Measurements from ENCODE around the gene MTTP. TPM values are rescaled to one million over a fixed set of nuclear protein-coding genes. Genes with fewer than 3 reads are reported as not detected.
"Not testable (repeated sequence)": the region's sequence is repeated elsewhere in the genome, so short reads cannot be mapped to it uniquely, and the experiment has no call there.

MTTP gene
- total and polyA plus RNA-seq, 2 experiments from 2014 or later: 0.08 to 0.14 TPM

GRCh38 chr4:99529956-99530355 is 44.7 kb upstream of the MTTP start:
- H3K9me3 Mint-ChIP-seq: peaks cover 3% of the 10 kb centered on the region; the same call in 1 of the 3 replicates
- no peaks in the 10 kb centered on the region for H3K36me3 Mint-ChIP-seq (ENCODE audit: low read depth)
- DNase-seq (ENCODE audit: low spot score) (no peak), ATAC-seq (no peak)
- Histone ChIP-seq H3K36me3 (ENCODE audit: insufficient read depth) (no peaks in the 10 kb centered on the region), H3K9me2 (ENCODE audit: insufficient read depth) (no peaks in the 10 kb centered on the region), H3F3A (replicated peaks; ENCODE audit: low read depth) (no peaks in the 10 kb centered on the region), H2AFZ (no peak overlapping the region), H3K27ac (ENCODE audit: low read depth) (no peak overlapping the region), H3K4me2 (no peak overlapping the region), H3K79me2 (replicated peaks; ENCODE audit: insufficient read depth) (no peaks in the 10 kb centered on the region), H3K4me3 (no peak overlapping the region), H4K20me1 (replicated peaks; ENCODE audit: insufficient read depth) (no peaks in the 10 kb centered on the region), H3K27me3 (ENCODE audit: insufficient read depth) (no peaks in the 10 kb centered on the region), H3K4me1 (ENCODE audit: insufficient read depth) (no peaks in the 10 kb centered on the region)
- H3K27me3 Mint-ChIP-seq (ENCODE audit: insufficient read depth, low read depth, poor library complexity): peaks cover 3% of the 10 kb centered on the region
- no peak overlapping the region for H3K27ac Mint-ChIP-seq
- H3K4me3 Mint-ChIP-seq: no peak overlapping the region
- H3K4me1 Mint-ChIP-seq: no peaks in the 10 kb centered on the region
- TF ChIP-seq CTCF (conservative IDR thresholded peaks at IDR 0.05; ENCODE audit: low read depth in 2 of 2) (no peak), ZNF462 (CRISPR knock-in tag; IDR thresholded peaks at IDR 0.05) (no peak), NANOG (IDR thresholded peaks at IDR 0.05; ENCODE audit: borderline replicate concordance) (no peak), STAT1 (IDR thresholded peaks at IDR 0.05; ENCODE audit: unreplicated experiment) (no peak), JUNB (IDR thresholded peaks at IDR 0.05; ENCODE audit: unreplicated experiment) (no peak), CREB1 (CRISPR knock-in tag; IDR thresholded peaks at IDR 0.05; ENCODE audit: low read depth) (no peak), ZNF331 (CRISPR knock-in tag; IDR thresholded peaks at IDR 0.05; ENCODE audit: low read depth) (no peak), ZNF114 (CRISPR knock-in tag; IDR thresholded peaks at IDR 0.05) (no peak), EZH2phosphoT487 (IDR thresholded peaks at IDR 0.05; ENCODE audit: unreplicated experiment) (no peak), REST (IDR thresholded peaks at IDR 0.05; ENCODE audit: unreplicated experiment) (no peak)

- DNase-seq (ENCODE audit: low spot score); H3K79me2 ChIP-seq (replicated peaks; ENCODE audit: insufficient read depth); H3K4me1 ChIP-seq (ENCODE audit: insufficient read depth); H3K9me3 Mint-ChIP-seq; H3K4me3 Mint-ChIP-seq; ATAC-seq; H3K27me3 Mint-ChIP-seq (ENCODE audit: insufficient read depth, low read depth, poor library complexity); H3K4me2 ChIP-seq; H3K4me1 Mint-ChIP-seq; H3K36me3 ChIP-seq (ENCODE audit: insufficient read depth); H2AFZ ChIP-seq; H3K9me2 ChIP-seq (ENCODE audit: insufficient read depth); H3K27ac ChIP-seq (ENCODE audit: low read depth); H4K20me1 ChIP-seq (replicated peaks; ENCODE audit: insufficient read depth); H3K4me3 ChIP-seq; H3K27ac Mint-ChIP-seq; H3K36me3 Mint-ChIP-seq (ENCODE audit: low read depth); H3K27me3 ChIP-seq (ENCODE audit: insufficient read depth); H3F3A ChIP-seq (replicated peaks; ENCODE audit: low read depth): not testable (repeated sequence)
These were observed 39.9 kb upstream of the MTTP start for GRCh38 chr4:99534699-99535098.
